ENCODE measurements around the gene TBC1D14. TPM values are rescaled to one million over a fixed set of nuclear protein-coding genes. Genes with fewer than 3 reads are reported as not detected.

TBC1D14 gene
- polyA plus RNA-seq, 1 of the 3 experiments (the other 2 are of a cell fraction) = 39.5 TPM

- no peaks in the 10 kb centered on the region for H3K27me3 ChIP-seq (ENCODE audit: insufficient read depth)
- H3K27ac ChIP-seq (ENCODE audit: low read depth in 2 of 2, low read length in 1 of 2) = no peak overlapping the region
- POLR2A ChIA-PET = no interaction called here
- WGBS (ENCODE audit: low lambda C conversion rate) = 94% methylated on average over 14 of the region's 32 CpGs
- peaks cover 0 to 4% of the 10 kb centered on the region in 2 experiments; a peak in 2 of 4 replicates for H3K4me1 ChIP-seq (ENCODE audit: control insufficient read depth in 1 of 2, insufficient read depth in 2 of 2, low read depth in 1 of 2, low read length in 1 of 2)
- H3K79me2 ChIP-seq (ENCODE audit: insufficient read depth) = peaks cover 11% of the 10 kb centered on the region; the same call in 1 of the 2 replicates
- H2AFZ ChIP-seq (ENCODE audit: low read depth) = no peak overlapping the region
- no peak overlapping the region for H3K4me3 ChIP-seq (ENCODE audit: low read depth in 2 of 2, low read length in 1 of 2)
- H3F3A ChIP-seq (replicated peaks; ENCODE audit: insufficient read depth) = no peaks in the 10 kb centered on the region
- H3K9me2 ChIP-seq = no peaks in the 10 kb centered on the region
- H3K9ac ChIP-seq = no peak overlapping the region
- H4K20me1 ChIP-seq (ENCODE audit: insufficient read depth) = no peaks in the 10 kb centered on the region
- no peak overlapping the region for H3K4me2 ChIP-seq
- H3K36me3 ChIP-seq (replicated peaks in 1 of 2; ENCODE audit: control insufficient read depth in 1 of 2, insufficient read depth in 2 of 2, low read length in 1 of 2) = peaks cover 0 to 10% of the 10 kb centered on the region in 2 experiments
- CTCF ChIA-PET = interaction anchor here (1.3 kb wide), 1 partner anchor 60 kb away, joined by 3 read pairs; no protein-coding TSS in a partner anchor
- H3K9me3 ChIP-seq = no peaks in the 10 kb centered on the region
- no peak for DNase-seq
- TF ChIP-seq CHD2 (IDR thresholded peaks at IDR 0.05; ENCODE audit: low read length, partially characterized antibody) (no peak), ZBTB33 (IDR thresholded peaks at IDR 0.05; ENCODE audit: borderline replicate concordance, low read depth) (no peak), FOXM1 (IDR thresholded peaks at IDR 0.05; ENCODE audit: low read depth) (no peak), TCF12 (IDR thresholded peaks at IDR 0.05) (no peak), RCOR1 (IDR thresholded peaks at IDR 0.05; ENCODE audit: low read length) (no peak), REST (IDR thresholded peaks at IDR 0.05; ENCODE audit: low read depth, low read length) (no peak), FOSL2 (IDR thresholded peaks at IDR 0.05; ENCODE audit: borderline replicate concordance, low read depth) (no peak), RXRA (IDR thresholded peaks at IDR 0.05; ENCODE audit: borderline replicate concordance, low read depth) (no peak), ELF1 (IDR thresholded peaks at IDR 0.05) (no peak), FOXJ3 (CRISPR knock-in tag; IDR thresholded peaks at IDR 0.05) (no peak), RAD21 (IDR thresholded peaks at IDR 0.05; ENCODE audit: low read length) (no peak), EZH2phosphoT487 (IDR thresholded peaks at IDR 0.05; ENCODE audit: borderline replicate concordance, low read depth) (no peak), CTCF (IDR thresholded peaks at IDR 0.05) (no peak), JUND (IDR thresholded peaks at IDR 0.05) (no peak), GABPA (IDR thresholded peaks at IDR 0.05; ENCODE audit: low read depth) (no peak), RFX5 (IDR thresholded peaks at IDR 0.05; ENCODE audit: low read length) (no peak)
Measured at GRCh38 chr4:6923507-6923906, 13.9 kb downstream of the TBC1D14 start.
